K562 (cell line): Measurements from ENCODE around the gene HMGXB3. TPM values are rescaled to one million over a fixed set of nuclear protein-coding genes. Genes with fewer than 3 reads are reported as not detected.

ENCODE experiments used
- CUX1 ChIP-seq: fragments of 200-800 bp; sonication (Bioruptor generic); IDR thresholded peaks from 2 replicates; pipeline ENCODE4 v1.6.1; 2016; ENCODE audit warnings: missing genetic modification characterization, missing compliant biosample characterization
- ETS2 ChIP-seq: IDR thresholded peaks from 2 replicates; pipeline ENCODE4 v1.6.1; 2016; ENCODE audit warnings: borderline replicate concordance, missing genetic modification characterization, mild to moderate bottlenecking, moderate library complexity, missing compliant biosample characterization; ENCODE audit not compliant: poor library complexity, severe bottlenecking
- FOXJ2 ChIP-seq: fragments of 200-800 bp; sonication (Bioruptor generic); IDR thresholded peaks from 2 replicates; pipeline ENCODE4 v1.6.1; 2016; ENCODE audit warnings: missing genetic modification characterization, missing compliant biosample characterization
- KLF1 ChIP-seq: fragments of 450-650 bp; IDR thresholded peaks from 2 replicates; pipeline ENCODE4 v1.6.1; 2016; ENCODE audit warnings: missing genetic modification characterization, missing compliant biosample characterization
- NCOR1 ChIP-seq: fragments of 450-650 bp; IDR thresholded peaks from 2 replicates; pipeline ENCODE4 v1.6.1; 2016; ENCODE audit warnings: mild to moderate bottlenecking, moderate library complexity
- NR2C2 ChIP-seq, 2 experiments: fragments of 200-800 bp in 1 of 2; sonication (Bioruptor generic) in 1 of 2; sonication (generic) in 1 of 2; formaldehyde crosslinking in 1 of 2; IDR thresholded peaks; 2 replicates each; pipeline versions ENCODE4 v1.6.1 to v1.8.0; 2016 to 2022; ENCODE audit warnings: mild to moderate bottlenecking in 1 of 2, missing compliant biosample characterization in 1 of 2, missing genetic modification characterization in 1 of 2, missing genetic modification reagents in 1 of 2
- SREBF2 ChIP-seq: sonication (generic); formaldehyde crosslinking; IDR thresholded peaks from 2 replicates; pipeline ENCODE4 v1.4.0; 2020; ENCODE audit warnings: mild to moderate bottlenecking, missing genetic modification reagents
- ZBTB9 ChIP-seq: fragments of 450-650 bp; formaldehyde crosslinking; IDR thresholded peaks from 2 replicates; pipeline ENCODE4 v1.4.0; 2020; ENCODE audit warnings: mild to moderate bottlenecking, moderate library complexity
- ZNF239 ChIP-seq: fragments of 250-450 bp; sonication (Bioruptor Pico); IDR thresholded peaks from 2 replicates; pipeline ENCODE4 v1.4.0; 2020; ENCODE audit warnings: mild to moderate bottlenecking
- ZNF408 ChIP-seq: fragments of 250-450 bp; sonication (Bioruptor Pico); IDR thresholded peaks from 2 replicates; pipeline ENCODE4 v1.4.0; 2020; ENCODE audit warnings: low read depth, mild to moderate bottlenecking, moderate library complexity
- ZNF589 ChIP-seq: fragments of 200-800 bp; sonication (Bioruptor generic); IDR thresholded peaks from 2 replicates; pipeline ENCODE4 v1.6.1; 2016; ENCODE audit warnings: low read depth, missing genetic modification characterization, missing compliant biosample characterization
- ZNF76 ChIP-seq: fragments of 250-450 bp; sonication (Bioruptor Pico); IDR thresholded peaks from 2 replicates; pipeline ENCODE4 v1.4.0; 2020; ENCODE audit warnings: mild to moderate bottlenecking, moderate library complexity, borderline replicate concordance
- polyA plus RNA-seq, 8 experiments: library from polyadenylated mRNA; depleted of rRNA in 4 of 8; stranded (reverse) in 5 of 8; unstranded in 3 of 8; fragments of >200 nt; fragmentation: Nextera tagmentation in 2 of 8; fragmentation: Illumina TruSeq in 1 of 8; extraction: Ambion mirVana in 2 of 8; extraction: Trizol in 1 of 8; gene quantifications; 2 replicates each; pipeline versions ENCODE4 v1.2.1 to v1.2.3, GENCODE V29; 2011 to 2014; ENCODE audit warnings: inconsistent platforms in 1 of 8, missing spikeins in 1 of 8
- total RNA-seq, 7 experiments: library from RNA; depleted of rRNA in 6 of 7; stranded (reverse); fragments of >200 nt in 6 of 7; fragmentation: Illumina TruSeq in 2 of 7; extraction: Trizol in 2 of 7; gene quantifications; 2 replicates each; pipeline versions ENCODE4 v1.2.1 to v1.2.3, GENCODE V29; 2011 to 2021; ENCODE audit warnings: low replicate concordance in 1 of 7

The HMGXB3 gene
- total and polyA plus RNA-seq, 9 of the 15 experiments (the other 6 are each of a cell fraction or from before 2014, with no cell fraction given) = 1.8 to 44.1 (median 32.2) TPM

- no peak for TF ChIP-seq CUX1 (CRISPR knock-in tag)
- TF ChIP-seq ZNF239 = no peak
- TF ChIP-seq ZBTB9 (CRISPR knock-in tag) = peak; percentile 28; the same call in 1 of the 2 replicates
- TF ChIP-seq NR2C2 (CRISPR knock-in tag; IDR thresholded peaks at IDR 0.05) = no peak
- peak; percentile 68 for TF ChIP-seq NR2C2 (tag; IDR thresholded peaks at IDR 0.05)
- 0 out of 2 replicates have a peak, but pooled peaks have one; percentile 8 for TF ChIP-seq NCOR1
- 0 out of 2 replicates have a peak, but pooled peaks have one; percentile 53 for TF ChIP-seq KLF1 (tag)
- no peak; the same call in 1 of the 2 replicates for TF ChIP-seq ZNF589 (CRISPR knock-in tag)
- TF ChIP-seq ZNF408 (CRISPR knock-in tag) = no peak
- TF ChIP-seq SREBF2 (CRISPR knock-in tag) = no peak
- peak; percentile 94 for TF ChIP-seq FOXJ2 (tag)
- TF ChIP-seq ETS2 (tag) = no peak
- no peak for TF ChIP-seq ZNF76 (CRISPR knock-in tag)
Observed at GRCh38 chr5:149959406-149960236, 40.9 kb upstream of the HMGXB3 start (continued).
